ENCODE measurements around the gene SPATA6L.

Gene SPATA6L

GRCh38 chr9:4666042-4666699, at the start of gene SPATA6L:
Gene SPATA6L, minus strand, starts transcription at chr9:4666480. Its CDS starts 230 bp downstream, at chr9:4666250.
- peak; percentile 43 for DNase-seq

- no peak for DNase-seq
These were observed 48.2 kb upstream of the SPATA6L start for GRCh38 chr9:4714266-4715016.

GRCh38 chr9:4713849-4714248, 47.6 kb upstream of the SPATA6L start:
- DNase-seq = no peak

- DNase-seq = no peak
These were observed 43.1 kb upstream of the SPATA6L start for GRCh38 chr9:4709380-4709779.

- no peak for DNase-seq
These were observed 40.8 kb upstream of the SPATA6L start for GRCh38 chr9:4706971-4707622.

GRCh38 chr9:4706021-4706420, 39.7 kb upstream of the SPATA6L start:
- DNase-seq = no peak

GRCh38 chr9:4704129-4704528, 37.8 kb upstream of the SPATA6L start:
- DNase-seq = no peak

GRCh38 chr9:4701526-4701925, 35.2 kb upstream of the SPATA6L start:
- no peak for DNase-seq

- no peak for DNase-seq
These were observed 34.7 kb upstream of the SPATA6L start for GRCh38 chr9:4700932-4701331.

GRCh38 chr9:4700091-4700490, 33.8 kb upstream of the SPATA6L start:
- DNase-seq = no peak

- DNase-seq = peak; percentile 39
These were observed 25.5 kb upstream of the SPATA6L start for GRCh38 chr9:4691795-4692194.

- no peak for DNase-seq
These were observed 23.9 kb upstream of the SPATA6L start for GRCh38 chr9:4690144-4690543.

- DNase-seq = peak; percentile 51
These were observed 23.4 kb upstream of the SPATA6L start for GRCh38 chr9:4689687-4690104.

- no peak for DNase-seq
These were observed 22.7 kb upstream of the SPATA6L start for GRCh38 chr9:4689021-4689420.

- no peak for DNase-seq
These were observed 20.3 kb upstream of the SPATA6L start for GRCh38 chr9:4686584-4686983.

GRCh38 chr9:4686112-4686511, 19.8 kb upstream of the SPATA6L start:
- no peak for DNase-seq

- DNase-seq = no peak
These were observed 18.5 kb upstream of the SPATA6L start for GRCh38 chr9:4684820-4685219.

GRCh38 chr9:4680750-4681149, 14.5 kb upstream of the SPATA6L start:
- no peak for DNase-seq

GRCh38 chr9:4680173-4680525, 13.9 kb upstream of the SPATA6L start:
- no peak for DNase-seq

- DNase-seq = peak; percentile 98
These were observed 13.2 kb upstream of the SPATA6L start, which contains the start of gene CDC37L1 for GRCh38 chr9:4679268-4680172. Gene CDC37L1, plus strand, starts transcription at chr9:4679569. Its CDS starts 199 bp downstream, at chr9:4679768.

GRCh38 chr9:4678679-4679267, 12.5 kb upstream of the SPATA6L start:
- DNase-seq = peak; percentile 45

- no peak for DNase-seq
These were observed 11.1 kb upstream of the SPATA6L start for GRCh38 chr9:4677392-4677791.

All from activated CD4-positive, alpha-beta T cell treated with anti-CD3 and anti-CD28 coated beads, Interleukin-2, Interleukin-6, amounts not matched to agents 100 ng/mL and 50 ng/mL, durations not matched to agents 16 hours and 8 hours (primary cell).